Lung (tissue), 12 donors: Measurements from ENCODE around the gene TAB3. TPM values are rescaled to one million over a fixed set of nuclear protein-coding genes. Genes with fewer than 3 reads are reported as not detected.

Experiments
- ATAC-seq: fragments of 200-7000 bp; cut with Tn5 transposase; one replicate; pipeline ENCODE4 v1.9.1; 2020; ENCODE audit warnings: moderate number of reproducible peaks; ENCODE audit not compliant: insufficient read depth, low FRiP score
- DNase-seq, 3 donors: peaks; one replicate each; pipeline ENCODE4 v3.0.0-alpha.2; 2013 to 2017
- H3K27ac ChIP-seq, 2 donors: one replicate each; pipeline ENCODE4 v1.5.1; 2013; ENCODE audit warnings: mild to moderate bottlenecking in 2 of 2, moderate library complexity in 2 of 2, control low read depth in 1 of 2, inconsistent platforms in 1 of 2, low read depth in 1 of 2, low read length in 1 of 2
- H3K27me3 ChIP-seq, 3 donors: one replicate each; pipeline ENCODE4 v1.5.1; 2013; ENCODE audit warnings: low read length in 2 of 3; ENCODE audit not compliant: control insufficient read depth in 3 of 3, insufficient read depth in 3 of 3
- H3K36me3 ChIP-seq, 4 donors: one replicate each; pipeline ENCODE4 v1.5.1; 2013; ENCODE audit warnings: low read length in 4 of 4, mild to moderate bottlenecking in 1 of 4, moderate library complexity in 1 of 4; ENCODE audit not compliant: control insufficient read depth in 4 of 4, insufficient read depth in 4 of 4
- H3K4me1 ChIP-seq, 5 donors: one replicate each; pipeline ENCODE4 v1.5.1; 2013; ENCODE audit warnings: low read length in 5 of 5, mild to moderate bottlenecking in 2 of 5, moderate library complexity in 1 of 5; ENCODE audit not compliant: control insufficient read depth in 5 of 5, insufficient read depth in 5 of 5
- H3K4me3 ChIP-seq: one replicate; pipeline ENCODE4 v1.5.1; 2013; ENCODE audit warnings: mild to moderate bottlenecking, control low read depth, moderate library complexity
- H3K9ac ChIP-seq, 2 donors: one replicate each; pipeline ENCODE4 v1.5.1; 2013; ENCODE audit warnings: low read length in 2 of 2, control low read depth in 1 of 2; ENCODE audit not compliant: insufficient read depth in 1 of 2
- H3K9me3 ChIP-seq, 4 donors: one replicate each; pipeline ENCODE4 v1.5.1; 2013; ENCODE audit warnings: low read length in 3 of 4, mild to moderate bottlenecking in 1 of 4, moderate library complexity in 1 of 4; ENCODE audit not compliant: control insufficient read depth in 4 of 4, insufficient read depth in 3 of 4
- WGBS, 2 donors: extraction: QIAGEN DNeasy Blood & Tissue Kit; methylation state at CpG; one replicate each; pipeline ENCODE4 v1.1.7; 2013; 5-methylcytosine and 5-hydroxymethylcytosine counted together
- polyA plus RNA-seq, 2 donors: library from polyadenylated mRNA; stranded (reverse); fragments of 200-250 nt; gene quantifications; one replicate each; pipeline ENCODE4 v1.2.1, GENCODE V29; 2013
- total RNA-seq, 2 donors: library from RNA; depleted of rRNA in 1 of 2; stranded (reverse); fragments of >200 nt in 1 of 2; gene quantifications; one replicate each; pipeline ENCODE4 v1.2.1, GENCODE V29; 2014 to 2021
- TF ChIP-seq, protein P1 (sequence below): IDR thresholded peaks from 2 replicates; pipeline ENCODE4 v1.5.1; 2012; ENCODE audit warnings: mild to moderate bottlenecking; ENCODE audit errors: control extremely low read depth, extremely low read depth
- donor health status: control.
- donor health status: control.
- donor health status: Bipolar disorder and iron deficiency.
- donor health status: healthy.
- donor health status: DM: yes; HTN: yes; CAD: no.

Gene TAB3
- total and polyA plus RNA-seq, 4 donors, result 7.6 to 24.8 (median 13.8) TPM

DNA sequence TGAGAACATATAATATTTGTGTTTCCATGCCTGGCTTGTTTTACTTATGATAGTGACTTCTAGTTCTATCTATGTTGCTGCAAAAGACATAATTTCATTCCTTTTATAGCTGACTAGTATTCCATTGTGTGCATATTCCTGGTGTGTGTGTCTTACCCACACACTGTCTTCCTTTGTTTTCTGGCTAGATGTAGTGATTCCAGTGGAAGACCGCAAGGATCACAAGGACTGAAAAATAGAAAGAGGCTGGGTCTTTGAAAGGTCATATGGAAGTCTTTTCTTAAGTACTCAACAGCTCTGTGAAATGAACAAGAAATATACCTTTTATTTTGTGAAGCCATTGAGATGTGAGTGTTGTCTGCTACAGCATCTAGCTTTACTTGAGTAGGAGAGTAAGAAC, 29.4 kb upstream of the TAB3 start:
- ATAC-seq (no peak), DNase-seq (no peak)
- Histone ChIP-seq H3K9ac (no peak overlapping the region), H3K36me3 (no peaks in the 10 kb centered on the region), H3K4me1 (no peaks in the 10 kb centered on the region), H3K27me3 (peaks cover 0 to 9% (median 7%) of the 10 kb centered on the region in 3 donors), H3K27ac (no peak overlapping the region), H3K4me3 (no peak overlapping the region), H3K9me3 (no peaks in the 10 kb centered on the region)
- TF ChIP-seq, protein P1, sequence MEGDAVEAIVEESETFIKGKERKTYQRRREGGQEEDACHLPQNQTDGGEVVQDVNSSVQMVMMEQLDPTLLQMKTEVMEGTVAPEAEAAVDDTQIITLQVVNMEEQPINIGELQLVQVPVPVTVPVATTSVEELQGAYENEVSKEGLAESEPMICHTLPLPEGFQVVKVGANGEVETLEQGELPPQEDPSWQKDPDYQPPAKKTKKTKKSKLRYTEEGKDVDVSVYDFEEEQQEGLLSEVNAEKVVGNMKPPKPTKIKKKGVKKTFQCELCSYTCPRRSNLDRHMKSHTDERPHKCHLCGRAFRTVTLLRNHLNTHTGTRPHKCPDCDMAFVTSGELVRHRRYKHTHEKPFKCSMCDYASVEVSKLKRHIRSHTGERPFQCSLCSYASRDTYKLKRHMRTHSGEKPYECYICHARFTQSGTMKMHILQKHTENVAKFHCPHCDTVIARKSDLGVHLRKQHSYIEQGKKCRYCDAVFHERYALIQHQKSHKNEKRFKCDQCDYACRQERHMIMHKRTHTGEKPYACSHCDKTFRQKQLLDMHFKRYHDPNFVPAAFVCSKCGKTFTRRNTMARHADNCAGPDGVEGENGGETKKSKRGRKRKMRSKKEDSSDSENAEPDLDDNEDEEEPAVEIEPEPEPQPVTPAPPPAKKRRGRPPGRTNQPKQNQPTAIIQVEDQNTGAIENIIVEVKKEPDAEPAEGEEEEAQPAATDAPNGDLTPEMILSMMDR, result no peak
- 92 to 100% methylated on average over 1 of the region's 1 CpG for WGBS, 2 donors

DNA sequence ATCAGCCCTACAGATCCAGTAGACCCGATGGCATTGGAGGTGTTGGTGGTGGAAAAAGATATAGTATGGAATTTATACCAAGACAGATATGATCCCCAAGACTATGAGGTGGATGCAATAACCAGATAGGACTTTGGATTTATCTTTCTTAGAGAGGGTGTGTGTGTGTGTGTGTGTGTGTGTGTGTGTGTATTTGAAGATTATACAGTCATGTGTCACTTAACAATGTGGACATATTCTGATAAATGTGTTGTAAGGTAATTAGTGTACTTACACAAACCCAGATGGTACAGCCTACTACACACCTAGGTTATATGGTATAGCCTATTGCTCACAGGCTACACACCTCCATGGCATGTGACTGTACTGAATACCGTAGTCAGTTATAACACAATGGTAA, 24.4 kb upstream of the TAB3 start:
- H3K9ac ChIP-seq, result no peak overlapping the region
- no peak overlapping the region for H3K4me3 ChIP-seq
- no peak for DNase-seq
- no peak for ATAC-seq
- WGBS, 2 donors, result 84 to 100% methylated on average over 2 of the region's 2 CpGs
- H3K4me1 ChIP-seq, result no peaks in the 10 kb centered on the region
- H3K9me3 ChIP-seq, result no peaks in the 10 kb centered on the region
- H3K36me3 ChIP-seq, result no peaks in the 10 kb centered on the region
- no peak overlapping the region for H3K27ac ChIP-seq
- H3K27me3 ChIP-seq, result peaks cover 0 to 7% (median 6%) of the 10 kb centered on the region in 3 donors
- TF ChIP-seq, protein P1, result no peak

DNA sequence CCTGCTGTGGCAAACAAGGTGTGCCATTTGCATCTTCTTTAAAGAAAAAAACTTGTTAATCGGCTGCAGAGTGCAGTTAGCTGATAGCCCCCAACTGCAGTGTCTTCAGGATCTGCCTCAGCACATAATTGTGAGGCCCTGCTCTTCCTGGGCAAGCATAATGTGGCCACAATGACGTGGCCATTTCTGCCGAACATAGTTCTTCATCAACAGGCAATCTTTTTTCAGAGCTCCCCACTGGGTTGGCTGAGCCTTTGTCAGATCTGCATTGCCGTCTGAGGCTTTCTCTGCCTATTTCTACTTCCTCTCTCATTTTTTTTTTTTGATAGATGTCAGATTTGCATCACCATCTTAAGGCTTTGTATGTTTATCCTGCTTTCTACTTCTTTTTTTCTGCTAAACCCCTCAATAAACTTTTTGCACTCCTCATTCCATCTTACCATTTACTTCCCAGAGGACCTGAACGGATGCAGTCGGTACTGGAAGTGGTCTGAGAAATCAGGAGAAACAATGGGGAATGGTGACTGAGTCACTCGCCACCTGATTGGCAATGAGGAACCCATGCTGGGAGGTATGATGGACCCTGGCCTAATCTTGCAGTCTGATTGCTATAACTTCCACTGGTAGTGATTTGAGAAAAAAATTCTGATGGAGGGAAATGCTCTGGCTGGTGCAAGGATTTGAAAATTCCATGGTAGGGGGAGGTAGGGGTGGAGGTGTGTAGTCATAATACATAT, 21.2 kb upstream of the TAB3 start:
- DNase-seq, result no peak
- Histone ChIP-seq H3K4me3 (no peak overlapping the region), H3K27ac (no peak overlapping the region), H3K9me3 (no peaks in the 10 kb centered on the region), H3K9ac (no peak overlapping the region), H3K36me3 (no peaks in the 10 kb centered on the region), H3K4me1 (no peaks in the 10 kb centered on the region), H3K27me3 (peaks cover 0 to 2% (median 2%) of the 10 kb centered on the region in 3 donors)
- 37 to 44% methylated on average over 7 of the region's 7 CpGs for WGBS, 2 donors
- TF ChIP-seq, protein P1, result no peak
- ATAC-seq, result no peak

DNA sequence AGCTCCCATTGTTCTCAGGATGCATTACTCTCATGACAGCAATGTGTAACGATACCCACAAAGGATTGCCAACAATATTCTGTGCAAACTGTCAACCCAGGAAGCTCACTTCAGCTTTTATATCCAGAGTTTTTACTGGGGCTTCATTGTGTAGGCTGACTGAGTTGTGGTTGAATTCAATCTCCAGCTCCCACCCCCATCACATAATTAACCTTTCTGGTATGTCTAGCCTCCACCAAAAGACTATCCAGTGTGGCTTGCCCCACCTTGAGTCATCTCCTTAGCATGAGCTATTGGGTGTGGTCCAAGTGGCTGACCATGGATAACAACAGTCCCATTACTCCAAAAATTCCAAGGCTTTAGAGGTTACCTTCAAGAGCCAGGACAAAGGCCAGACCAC, 17.7 kb upstream of the TAB3 start:
- 67 to 100% methylated on average over 1 of the region's 1 CpG for WGBS, 2 donors

More for the DNA sequence above, 17.7 kb upstream of the TAB3 start:
- Histone ChIP-seq H3K9me3 (no peaks in the 10 kb centered on the region), H3K4me3 (no peak overlapping the region), H3K27me3 (peaks cover 0 to 5% (median 2%) of the 10 kb centered on the region in 3 donors), H3K27ac (no peak overlapping the region), H3K36me3 (no peaks in the 10 kb centered on the region), H3K4me1 (no peaks in the 10 kb centered on the region), H3K9ac (no peak overlapping the region)
- TF ChIP-seq, protein P1, result no peak
- DNase-seq (no peak), ATAC-seq (no peak)
